Right lobe of liver (tissue), 6 donors: ENCODE measurements around the gene IQSEC1. TPM values are rescaled to one million over a fixed set of nuclear protein-coding genes. Genes with fewer than 3 reads are reported as not detected.

Source experiments
- ATAC-seq, 4 donors: fragments of 200-7000 bp; cut with Tn5 transposase; one replicate each; pipeline ENCODE4 v1.9.1; 2020; ENCODE audit warnings: mild to moderate bottlenecking in 4 of 4, moderate library complexity in 4 of 4
- DNase-seq, 3 donors: peaks; one replicate each; pipeline ENCODE4 v3.0.0-alpha.2; 2020
- H3K27ac ChIP-seq, 3 donors: fragments of 200-600 bp; one replicate each; pipeline ENCODE4 v1.8.0; 2022
- H3K27me3 ChIP-seq, 2 donors: fragments of 200-600 bp; one replicate each; pipeline ENCODE4 v1.8.0; 2022
- H3K36me3 ChIP-seq, 4 donors: fragments of 200-600 bp; sonication (generic) in 1 of 4; one replicate each; pipeline versions ENCODE4 v1.5.1 to v1.8.0; 2017 to 2022; ENCODE audit warnings: control low read depth in 1 of 4
- H3K4me1 ChIP-seq, 4 donors: fragments of 200-600 bp; sonication (generic) in 1 of 4; one replicate each; pipeline versions ENCODE4 v1.5.1 to v1.8.0; 2017 to 2022; ENCODE audit warnings: control low read depth in 1 of 4
- H3K4me3 ChIP-seq, 3 donors: fragments of 200-600 bp; one replicate each; pipeline ENCODE4 v1.8.0; 2022
- H3K9me3 ChIP-seq, 4 donors: fragments of 200-600 bp; sonication (generic) in 1 of 4; one replicate each; pipeline versions ENCODE4 v1.5.1 to v1.8.0; 2017 to 2022; ENCODE audit warnings: control low read depth in 1 of 4
- CTCF ChIP-seq, 4 donors: fragments of 200-600 bp in 3 of 4; fragments of 450-650 bp in 1 of 4; IDR thresholded peaks; one replicate each; pipeline versions ENCODE4 v1.5.1 to v1.8.0; 2016 to 2022; ENCODE audit warnings: antibody characterized with exemption in 4 of 4, mild to moderate bottlenecking in 2 of 4
- POLR2A ChIP-seq: fragments of 450-650 bp; IDR thresholded peaks from one replicate; pipeline ENCODE4 v1.6.1; 2017; ENCODE audit warnings: antibody characterized with exemption, mild to moderate bottlenecking
- WGBS: methylation state at CpG from one replicate; pipeline ENCODE4 v1.1.6; 2018; ENCODE audit warnings: low coverage, low lambda C conversion rate; ENCODE audit not compliant: insufficient coverage; ENCODE audit errors: missing lambda C conversion rate; 5-methylcytosine and 5-hydroxymethylcytosine counted together
- intact Hi-C, 2 donors: fragments of 100-400 bp; cut with DNase I; formaldehyde crosslinking; loops; one replicate each; pipeline versions ENCODE4 v1.11.2 to v1.14.1; 2022
- total RNA-seq, 6 experiments: library from RNA; depleted of rRNA in 2 of 6; stranded (reverse); fragments of >200 nt in 2 of 6; fragmentation: NEBNext Ultra II Directional in 3 of 6; extraction: Animal tissue kit (Norgen Biotek cat#: 25700) in 3 of 6; gene quantifications; one replicate each; pipeline versions ENCODE4 v1.1.0 to v1.2.4, GENCODE V29; 2016 to 2023
- donor health status: DM: no; HTN: yes; CAD: no.
- donor health status: DM: no; HTN: no; CAD: no.
- donor health status: DM: no; HTN: no; CAD: no.
- donor health status: DM: no; HTN: yes; CAD: no.
- donor health status: DM: no; HTN: yes; CAD: no.

IQSEC1 gene
- total RNA-seq, 6 experiments from 2014 or later, result 32.1 to 61.3 (median 48.9) TPM

GRCh38 chr3:12938258-12938711 is 134.9 kb downstream of the IQSEC1 start:
- ATAC-seq (no peak), DNase-seq (no peak)
- Histone ChIP-seq H3K4me1 (peaks cover 0 to under 1% (median 0%) of the 10 kb centered on the region in 4 donors), H3K36me3 (peaks cover 0 to 64% (median 23%) of the 10 kb centered on the region in 4 donors), H3K9me3 (no peaks in the 10 kb centered on the region), H3K27me3 (no peaks in the 10 kb centered on the region), H3K4me3 (no peak overlapping the region), H3K27ac (no peak overlapping the region)
- no peak for TF ChIP-seq CTCF (IDR thresholded peaks at IDR 0.05)
- no peak for TF ChIP-seq POLR2A
- WGBS, result 54% methylated on average over 5 of the region's 10 CpGs
- intact Hi-C loops, result no loop called here

GRCh38 chr3:12935861-12936830 is 137.1 kb downstream of the IQSEC1 start:
- Histone ChIP-seq H3K9me3 (no peaks in the 10 kb centered on the region), H3K4me1 (no peaks in the 10 kb centered on the region), H3K4me3 (no peak overlapping the region), H3K27me3 (no peaks in the 10 kb centered on the region), H3K36me3 (peaks cover 0 to 70% (median 17%) of the 10 kb centered on the region in 4 donors), H3K27ac (no peak overlapping the region)
- intact Hi-C loops, result no loop called here
- TF ChIP-seq POLR2A (no peak), CTCF (IDR thresholded peaks at IDR 0.05) (no peak)
- WGBS, result 91% methylated on average over 13 of the region's 67 CpGs
- ATAC-seq (no peak), DNase-seq (no peak)

GRCh38 chr3:12935023-12935860 is 138.0 kb downstream of the IQSEC1 start:
- 56% methylated on average over 1 of the region's 37 CpGs for WGBS

More at GRCh38 chr3:12935023-12935860, 138.0 kb downstream of the IQSEC1 start:
- no peak overlapping the region for H3K27ac ChIP-seq
- no peaks in the 10 kb centered on the region for H3K9me3 ChIP-seq
- H3K27me3 ChIP-seq, result no peaks in the 10 kb centered on the region
- no peaks in the 10 kb centered on the region for H3K4me1 ChIP-seq
- no peak for TF ChIP-seq POLR2A
- TF ChIP-seq CTCF (IDR thresholded peaks at IDR 0.05), result no peak
- H3K4me3 ChIP-seq, result no peak overlapping the region
- peaks cover 0 to 65% (median 16%) of the 10 kb centered on the region in 4 donors for H3K36me3 ChIP-seq
- ATAC-seq (no peak), DNase-seq (no peak)
- intact Hi-C loops, result no loop called here
